Stimulated activated memory B cell treated with anti-CD40 and anti-IgM and Interleukin-4, amounts not matched to agents 10 μg/mL and 1 μg/mL and 100 μg/mL, for 72 hours (primary cell): ENCODE measurements around the gene GSTA1.
A peak's percentile ranks its signal among the peaks of the same experiment; 100 is the strongest.
"Not testable (repeated sequence)": the region's sequence is repeated elsewhere in the genome, so short reads cannot be mapped to it uniquely, and the experiment has no call there.

ENCODE experiments used
- ATAC-seq: fragments of 150-1000 bp; cut with Tn5 transposase; 2 replicates; pipeline ENCODE4 v1.10.0; 2021
- H3K27ac Mint-ChIP-seq: one replicate; pipeline ENCODE4 v1.8.0; 2022; ENCODE audit warnings: mild to moderate bottlenecking, mixed read lengths
- H3K27me3 Mint-ChIP-seq: one replicate; pipeline ENCODE4 v1.8.0; 2022; ENCODE audit warnings: mixed read lengths
- H3K36me3 Mint-ChIP-seq: one replicate; pipeline ENCODE4 v1.8.0; 2022; ENCODE audit warnings: mixed read lengths
- H3K4me1 Mint-ChIP-seq: one replicate; pipeline ENCODE4 v1.8.0; 2022; ENCODE audit warnings: mixed read lengths
- H3K4me3 Mint-ChIP-seq: one replicate; pipeline ENCODE4 v1.8.0; 2022; ENCODE audit warnings: mild to moderate bottlenecking, moderate library complexity, mixed read lengths
- H3K9me3 Mint-ChIP-seq: one replicate; pipeline ENCODE4 v1.8.0; 2022; ENCODE audit warnings: mixed read lengths

Gene GSTA1

DNA sequence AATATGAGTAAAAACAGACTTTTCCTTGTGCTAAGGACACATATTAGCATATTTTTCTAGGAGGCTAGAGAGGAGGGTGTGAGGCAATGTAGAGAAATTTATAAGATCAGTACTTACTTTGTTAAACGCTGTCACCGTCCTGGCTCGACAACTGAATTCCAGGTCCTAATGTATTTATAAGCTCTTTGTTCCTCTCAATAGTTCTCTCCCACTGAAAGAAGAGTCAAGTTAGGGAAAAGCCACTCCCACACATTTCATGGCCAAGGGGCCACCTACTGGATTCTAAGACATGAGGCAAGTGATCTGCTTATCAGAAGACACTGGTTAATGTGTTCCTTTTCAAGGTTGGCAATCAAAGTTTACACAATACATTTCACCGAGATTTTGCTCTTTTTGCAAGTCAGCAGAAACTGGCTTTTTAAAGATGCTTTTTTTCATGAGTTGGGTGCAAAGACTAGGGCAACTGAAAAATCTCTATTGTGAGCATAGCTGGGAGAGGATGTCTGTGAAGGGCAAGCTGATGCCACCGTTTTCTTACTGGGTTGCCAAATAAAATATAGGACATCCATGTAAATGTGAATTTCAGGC lies at the start of gene GSTA1:
Gene GSTA1 (minus strand): TSS at position 149 of the 588 bp plus-strand sequence. CDS start 4,549 bp downstream, outside the sequence.
- H3K4me3 Mint-ChIP-seq, H3K9me3 Mint-ChIP-seq, H3K4me1 Mint-ChIP-seq, H3K27ac Mint-ChIP-seq, ATAC-seq, H3K36me3 Mint-ChIP-seq: not testable (repeated sequence)
- H3K27me3 Mint-ChIP-seq, result peaks cover 47% of the 10 kb centered on the region

- no peak for ATAC-seq
- H3K9me3 Mint-ChIP-seq, result peaks cover 5% of the 10 kb centered on the region
- H3K27ac Mint-ChIP-seq, result no peak overlapping the region
- H3K36me3 Mint-ChIP-seq, result no peaks in the 10 kb centered on the region
- H3K27me3 Mint-ChIP-seq, result peaks cover 37% of the 10 kb centered on the region
- H3K4me3 Mint-ChIP-seq, result no peak overlapping the region
- no peaks in the 10 kb centered on the region for H3K4me1 Mint-ChIP-seq
These were observed 45.5 kb upstream of the GSTA1 start for GRCh38 chr6:52849137-52849536.

DNA sequence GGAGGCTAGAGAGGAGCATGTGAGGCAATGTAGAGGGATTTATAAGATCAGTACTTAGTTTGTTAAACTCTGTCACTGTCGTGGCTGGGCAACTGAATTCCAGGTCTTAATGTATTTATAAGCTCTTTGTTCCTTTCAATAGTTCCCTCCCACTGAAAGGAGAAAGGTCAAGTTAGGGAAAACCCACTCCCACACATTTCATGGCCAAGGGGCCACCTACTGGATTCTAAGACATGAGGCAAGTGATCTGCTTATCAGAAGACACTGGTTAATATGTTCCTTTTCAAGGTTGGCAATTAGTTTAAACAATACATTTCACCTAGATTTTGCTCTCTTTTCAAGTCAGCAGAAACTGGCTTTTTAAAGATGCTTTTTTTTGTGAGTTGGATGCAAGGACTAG lies 42.4 kb upstream of the GSTA1 start:
- ATAC-seq, result no peak
- H3K27me3 Mint-ChIP-seq, result peaks cover 18% of the 10 kb centered on the region
- H3K36me3 Mint-ChIP-seq, result no peaks in the 10 kb centered on the region
- no peak overlapping the region for H3K27ac Mint-ChIP-seq
- H3K4me1 Mint-ChIP-seq, result no peaks in the 10 kb centered on the region
- no peak overlapping the region for H3K4me3 Mint-ChIP-seq
- peaks cover 5% of the 10 kb centered on the region for H3K9me3 Mint-ChIP-seq

DNA sequence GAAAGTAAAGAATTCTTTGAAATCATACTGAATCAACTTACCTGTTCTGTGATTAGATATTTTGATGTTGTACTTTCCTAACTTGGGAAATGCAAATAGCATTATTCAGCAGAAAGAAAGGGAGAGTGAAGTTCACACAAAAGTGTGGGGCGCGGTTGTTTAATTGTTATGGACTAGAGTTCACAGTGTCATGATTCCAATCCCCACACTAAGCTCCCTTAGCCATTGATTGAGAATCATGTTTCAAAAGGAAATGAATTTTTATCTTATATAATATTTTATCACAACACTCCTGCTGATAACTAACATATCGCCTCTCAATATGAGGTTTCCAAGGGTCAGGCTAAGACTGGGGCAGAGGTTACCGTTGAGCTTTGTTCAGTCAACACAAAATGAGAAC lies 40.0 kb upstream of the GSTA1 start:
- H3K9me3 Mint-ChIP-seq, result peaks cover 3% of the 10 kb centered on the region
- H3K4me1 Mint-ChIP-seq, result no peaks in the 10 kb centered on the region
- H3K27ac Mint-ChIP-seq, result no peak overlapping the region
- no peaks in the 10 kb centered on the region for H3K36me3 Mint-ChIP-seq
- ATAC-seq, result no peak
- peaks cover 10% of the 10 kb centered on the region for H3K27me3 Mint-ChIP-seq
- H3K4me3 Mint-ChIP-seq, result no peak overlapping the region

- Mint-ChIP-seq H3K9me3 (no peaks in the 10 kb centered on the region), H3K36me3 (no peaks in the 10 kb centered on the region), H3K4me1 (no peaks in the 10 kb centered on the region), H3K27ac (no peak within 1 kb of the TSS), H3K4me3 (no peak within 1 kb of the TSS), H3K27me3 (peaks cover 18% of the 10 kb centered on the region)
- ATAC-seq, result no peak
These were observed 37.4 kb upstream of the GSTA1 start, which contains the start of gene GSTA5 for GRCh38 chr6:52840763-52841585. GSTA5 (minus strand) TSS chr6:52840813.

GRCh38 chr6:52839124-52840055 lies 35.8 kb upstream of the GSTA1 start:
- H3K36me3 Mint-ChIP-seq, result no peaks in the 10 kb centered on the region
- peaks cover 32% of the 10 kb centered on the region for H3K27me3 Mint-ChIP-seq
- H3K27ac Mint-ChIP-seq, result no peak overlapping the region
- no peaks in the 10 kb centered on the region for H3K9me3 Mint-ChIP-seq
- H3K4me1 Mint-ChIP-seq, result no peaks in the 10 kb centered on the region
- ATAC-seq, result peak; percentile 57
- H3K4me3 Mint-ChIP-seq, result no peak overlapping the region

DNA sequence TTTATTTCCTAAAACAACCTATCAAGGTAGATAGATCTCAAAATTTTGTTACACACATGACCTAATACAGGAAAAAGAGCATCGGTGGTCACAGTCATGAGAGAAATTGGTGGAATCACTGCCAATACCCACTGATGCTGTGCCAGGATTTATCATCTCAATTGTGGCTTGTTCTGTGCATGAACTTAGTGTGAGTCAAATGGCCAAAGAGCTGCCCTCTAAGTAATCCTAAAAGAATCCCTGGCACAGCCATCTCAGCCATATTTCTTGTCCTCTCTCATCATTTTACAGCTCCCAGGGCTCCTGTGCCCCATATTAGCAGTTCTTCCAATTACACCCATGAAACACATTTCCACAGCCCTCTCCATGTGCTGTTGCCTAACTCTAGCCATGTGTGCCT lies 30.9 kb upstream of the GSTA1 start:
- Mint-ChIP-seq H3K4me1 (no peaks in the 10 kb centered on the region), H3K4me3 (no peak overlapping the region), H3K27ac (no peak overlapping the region), H3K9me3 (no peaks in the 10 kb centered on the region), H3K27me3 (peaks cover 40% of the 10 kb centered on the region), H3K36me3 (no peaks in the 10 kb centered on the region)
- no peak for ATAC-seq

- H3K9me3 Mint-ChIP-seq, ATAC-seq, H3K4me3 Mint-ChIP-seq, H3K4me1 Mint-ChIP-seq, H3K27ac Mint-ChIP-seq, H3K36me3 Mint-ChIP-seq: not testable (repeated sequence)
- peaks cover 24% of the 10 kb centered on the region for H3K27me3 Mint-ChIP-seq
These were observed 27.3 kb upstream of the GSTA1 start for GRCh38 chr6:52830869-52831268.

- H3K27me3 Mint-ChIP-seq, result peaks cover 27% of the 10 kb centered on the region
- peaks cover 4% of the 10 kb centered on the region for H3K9me3 Mint-ChIP-seq
- H3K36me3 Mint-ChIP-seq, result no peaks in the 10 kb centered on the region
- no peaks in the 10 kb centered on the region for H3K4me1 Mint-ChIP-seq
- no peak overlapping the region for H3K4me3 Mint-ChIP-seq
- H3K27ac Mint-ChIP-seq, result no peak overlapping the region
- ATAC-seq, result peak; percentile 13
These were observed 25.6 kb upstream of the GSTA1 start for GRCh38 chr6:52829046-52829817.

DNA sequence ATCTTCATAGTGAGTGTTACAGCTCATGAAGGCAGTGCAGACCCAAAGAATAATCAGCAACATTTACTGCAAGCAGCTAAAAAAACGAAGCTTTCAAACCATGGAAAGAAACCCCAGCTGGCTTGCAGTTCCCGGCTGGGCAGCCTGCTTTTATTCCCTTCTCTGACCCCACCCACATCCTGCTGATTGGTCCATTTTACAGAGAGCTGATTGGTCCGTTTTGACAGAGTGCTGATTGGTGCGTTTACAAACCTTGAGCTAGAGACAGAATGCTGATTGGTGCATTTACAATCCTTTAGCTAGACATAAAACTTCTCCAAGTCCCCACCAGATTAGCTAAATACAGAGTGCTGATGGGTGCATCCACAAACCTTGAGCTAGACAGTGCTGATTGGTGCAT lies 25.0 kb upstream of the GSTA1 start:
- H3K9me3 Mint-ChIP-seq, H3K4me3 Mint-ChIP-seq, H3K36me3 Mint-ChIP-seq, H3K27ac Mint-ChIP-seq, H3K4me1 Mint-ChIP-seq, ATAC-seq: not testable (repeated sequence)
- peaks cover 27% of the 10 kb centered on the region for H3K27me3 Mint-ChIP-seq

GRCh38 chr6:52827073-52827783 lies 23.6 kb upstream of the GSTA1 start:
- not testable (repeated sequence) for H3K4me3 Mint-ChIP-seq, H3K4me1 Mint-ChIP-seq, H3K9me3 Mint-ChIP-seq, H3K27ac Mint-ChIP-seq, ATAC-seq, H3K36me3 Mint-ChIP-seq
- H3K27me3 Mint-ChIP-seq, result peaks cover 27% of the 10 kb centered on the region

DNA sequence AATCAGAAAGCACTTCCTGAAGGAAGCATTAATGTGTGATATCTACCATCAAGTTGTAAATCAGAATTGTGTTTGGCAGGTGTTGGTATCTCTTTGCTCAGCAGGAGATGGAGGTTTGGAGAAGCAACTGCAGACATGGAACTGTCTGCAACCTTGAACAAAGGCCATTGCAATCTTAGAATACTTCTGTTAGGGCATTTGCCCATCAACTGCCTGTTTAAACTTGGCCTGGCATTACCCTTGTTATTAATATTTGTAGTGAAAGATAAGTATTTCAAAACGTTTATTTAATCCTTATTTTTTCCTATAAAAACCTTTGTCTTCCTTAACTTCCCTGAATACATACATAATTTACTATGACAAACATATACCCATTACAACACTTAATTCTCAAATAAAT lies 22.9 kb upstream of the GSTA1 start:
- H3K27ac Mint-ChIP-seq, result no peak overlapping the region
- no peaks in the 10 kb centered on the region for H3K36me3 Mint-ChIP-seq
- H3K27me3 Mint-ChIP-seq, result peaks cover 27% of the 10 kb centered on the region
- no peaks in the 10 kb centered on the region for H3K4me1 Mint-ChIP-seq
- ATAC-seq, result no peak
- peaks cover 9% of the 10 kb centered on the region for H3K9me3 Mint-ChIP-seq
- H3K4me3 Mint-ChIP-seq, result no peak overlapping the region

GRCh38 chr6:52825900-52826459 lies 22.4 kb upstream of the GSTA1 start:
- not testable (repeated sequence) for ATAC-seq, H3K36me3 Mint-ChIP-seq, H3K9me3 Mint-ChIP-seq, H3K4me1 Mint-ChIP-seq, H3K4me3 Mint-ChIP-seq, H3K27ac Mint-ChIP-seq
- peaks cover 27% of the 10 kb centered on the region for H3K27me3 Mint-ChIP-seq

DNA sequence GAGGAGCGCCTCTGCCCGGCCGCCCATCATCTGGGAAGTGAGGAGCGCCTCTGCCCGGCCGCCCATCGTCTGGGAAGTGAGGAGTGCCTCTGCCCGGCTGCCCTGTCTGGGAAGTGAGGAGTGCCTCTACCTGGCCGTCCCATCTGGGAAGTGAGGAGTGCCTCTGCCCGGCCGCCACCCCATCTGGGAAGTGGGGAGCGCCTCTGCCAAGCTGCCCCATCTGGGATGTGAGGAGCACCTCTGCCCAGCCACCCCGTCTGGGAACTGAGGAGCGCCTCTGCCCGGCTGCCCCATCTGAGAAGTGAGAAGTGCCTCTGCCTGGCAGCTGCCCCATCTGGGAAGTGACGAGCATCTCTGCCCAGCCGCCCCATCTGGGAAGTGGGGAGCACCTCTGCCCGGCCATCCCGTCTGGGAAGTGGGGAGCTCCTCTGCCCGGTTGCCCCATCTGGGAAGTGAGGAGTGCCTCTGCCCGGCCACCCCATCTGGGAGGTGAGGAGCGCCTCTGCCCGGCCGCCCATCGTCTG lies 21.7 kb upstream of the GSTA1 start:
- H3K27ac Mint-ChIP-seq, H3K4me1 Mint-ChIP-seq, ATAC-seq, H3K4me3 Mint-ChIP-seq, H3K36me3 Mint-ChIP-seq: not testable (repeated sequence)
- H3K9me3 Mint-ChIP-seq, result peaks cover 13% of the 10 kb centered on the region
- peaks cover 22% of the 10 kb centered on the region for H3K27me3 Mint-ChIP-seq
